Posterior vena cava (tissue), 2 donors: ENCODE data around the gene CYP3A5. TPM values are rescaled to one million over a fixed set of nuclear protein-coding genes. Genes with fewer than 3 reads are reported as not detected.
"Not testable (repeated sequence)": the region's sequence is repeated elsewhere in the genome, so short reads cannot be mapped to it uniquely, and the experiment has no call there.

Source experiments
- DNase-seq: peaks from one replicate; pipeline ENCODE4 v3.0.0-alpha.2; 2020; ENCODE audit warnings: low spot score
- intact Hi-C, 2 donors: fragments of 100-400 bp; cut with DNase I; formaldehyde crosslinking; loops; one replicate each; pipeline versions ENCODE4 v1.14.1 to v1.14.2; 2022 to 2023
- total RNA-seq, 2 donors: library from RNA; stranded (reverse); fragmentation: NEBNext Ultra II Directional; extraction: Animal tissue kit (Norgen Biotek cat#: 25700); gene quantifications; one replicate each; pipeline ENCODE4 v1.2.1, GENCODE V29; 2021
- donor health status: DM: yes; HTN: yes; CAD: no.
- donor health status: DM: yes; HTN: yes; CAD: no.

CYP3A5 gene
- total RNA-seq, 2 donors from 2014 or later = 0.62 to 1.8 TPM

GRCh38 chr7:99691658-99692057 lies 11.9 kb upstream of the CYP3A5 start:
- DNase-seq, intact Hi-C loops: not testable (repeated sequence)

DNA sequence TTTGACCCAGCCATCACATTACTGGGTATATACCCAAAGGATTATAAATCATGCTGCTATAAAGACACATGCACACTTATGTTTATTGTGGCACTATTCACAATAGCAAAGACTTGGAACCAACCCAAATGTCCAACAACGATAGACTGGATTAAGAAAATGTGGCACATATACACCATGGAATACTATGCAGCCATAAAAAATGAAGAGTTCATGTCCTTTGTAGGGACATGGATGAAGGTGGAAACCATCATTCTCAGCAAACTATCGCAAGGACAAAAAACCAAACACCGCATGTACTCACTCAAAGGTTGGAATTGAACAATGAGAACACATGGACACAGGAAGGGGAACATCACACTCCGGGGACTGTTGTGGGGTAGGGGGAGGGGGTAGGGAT lies 11.1 kb upstream of the CYP3A5 start:
- intact Hi-C loops, DNase-seq: not testable (repeated sequence)

DNA sequence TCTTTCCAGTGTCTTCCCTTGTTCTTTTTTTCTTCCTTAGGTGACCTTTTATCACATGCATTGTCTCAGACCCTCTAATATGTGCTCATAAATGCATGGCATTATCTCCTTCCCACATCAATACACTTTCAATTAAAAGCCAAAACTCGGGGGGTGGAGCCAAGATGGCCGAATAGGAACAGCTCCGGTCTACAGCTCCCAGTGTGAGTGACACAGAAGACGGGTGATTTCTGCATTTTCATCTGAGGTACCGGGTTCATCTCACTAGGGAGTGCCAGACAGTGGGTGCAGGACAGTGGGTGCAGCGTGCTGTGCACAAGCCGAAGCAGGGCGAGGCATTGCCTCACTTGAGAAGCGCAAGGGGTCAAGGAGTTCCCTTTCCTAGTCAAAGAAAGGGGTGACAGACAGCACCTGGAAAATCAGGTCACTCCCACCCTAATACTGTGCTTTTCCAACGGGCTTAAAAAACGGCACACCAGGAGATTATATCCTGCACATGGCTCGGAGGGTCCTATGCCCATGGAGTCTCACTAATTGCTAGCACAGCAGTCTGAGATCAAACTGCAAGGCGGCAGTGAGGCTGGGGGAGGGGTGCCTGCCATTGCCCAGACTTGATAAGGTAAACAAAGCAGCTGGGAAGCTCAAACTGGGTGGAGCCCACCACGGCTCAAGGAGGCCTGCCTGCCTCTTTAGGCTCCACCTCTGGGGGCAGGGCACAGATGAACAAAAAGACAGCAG lies 6.2 kb upstream of the CYP3A5 start:
- intact Hi-C loops, DNase-seq: not testable (repeated sequence)

DNA sequence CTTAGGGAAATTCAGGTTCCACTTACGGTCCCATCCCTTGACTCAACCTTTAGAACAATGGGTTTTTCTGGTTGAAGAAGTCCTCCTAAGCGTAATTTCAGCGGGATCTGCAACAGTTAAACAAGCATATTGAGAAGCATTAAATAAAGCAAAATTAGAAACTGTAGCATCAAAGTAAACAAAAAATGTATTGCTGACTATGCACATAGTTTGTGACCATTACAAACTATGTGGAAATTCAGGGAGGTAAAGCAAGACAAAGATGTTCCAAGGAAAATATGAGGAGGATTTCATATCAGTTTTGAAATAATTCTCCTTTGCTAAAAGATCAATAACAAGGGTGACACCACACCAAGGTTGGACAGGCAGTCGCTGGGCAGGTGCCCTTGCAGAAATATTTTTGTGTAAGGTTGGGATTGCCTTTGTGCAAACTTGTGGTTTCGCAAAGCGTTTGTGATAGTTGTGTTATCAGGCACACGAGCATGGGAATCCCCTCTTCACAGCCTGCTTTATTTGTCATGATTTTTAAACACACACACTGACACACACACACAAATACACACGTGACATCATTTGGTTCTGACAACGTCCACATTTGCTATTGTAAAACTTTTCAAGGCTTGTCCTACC lies 5.4 kb upstream of the CYP3A5 start:
- intact Hi-C loops = no loop called here
- no peak for DNase-seq

- no peak for DNase-seq
Observed at GRCh38 chr7:99679032-99679399, 780 bp downstream of the CYP3A5 start.

DNA sequence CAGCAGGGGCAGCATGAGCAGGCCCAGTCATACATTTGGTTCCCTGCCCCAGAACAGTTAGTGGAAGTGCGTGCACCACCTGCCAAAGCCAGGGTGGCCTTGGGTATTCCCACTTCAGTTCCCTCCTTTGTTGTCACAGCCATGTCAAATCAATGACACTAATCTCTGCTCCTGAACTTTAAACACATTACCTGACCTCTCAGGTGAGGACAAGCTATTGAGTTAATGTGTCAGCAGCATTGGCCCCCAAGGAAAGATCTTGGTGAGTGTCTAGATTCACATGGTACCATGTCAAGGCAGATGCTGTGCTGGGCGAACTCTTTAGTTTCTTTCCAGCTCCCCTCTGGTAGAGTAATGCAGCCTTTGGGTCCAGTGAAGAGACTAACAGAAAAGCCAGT lies 2.1 kb downstream of the CYP3A5 start:
- intact Hi-C loops = no loop called here
- DNase-seq = no peak

More at GRCh38 chr7:99679032-99679399, 780 bp downstream of the CYP3A5 start:
- intact Hi-C loops = no loop called here

DNA sequence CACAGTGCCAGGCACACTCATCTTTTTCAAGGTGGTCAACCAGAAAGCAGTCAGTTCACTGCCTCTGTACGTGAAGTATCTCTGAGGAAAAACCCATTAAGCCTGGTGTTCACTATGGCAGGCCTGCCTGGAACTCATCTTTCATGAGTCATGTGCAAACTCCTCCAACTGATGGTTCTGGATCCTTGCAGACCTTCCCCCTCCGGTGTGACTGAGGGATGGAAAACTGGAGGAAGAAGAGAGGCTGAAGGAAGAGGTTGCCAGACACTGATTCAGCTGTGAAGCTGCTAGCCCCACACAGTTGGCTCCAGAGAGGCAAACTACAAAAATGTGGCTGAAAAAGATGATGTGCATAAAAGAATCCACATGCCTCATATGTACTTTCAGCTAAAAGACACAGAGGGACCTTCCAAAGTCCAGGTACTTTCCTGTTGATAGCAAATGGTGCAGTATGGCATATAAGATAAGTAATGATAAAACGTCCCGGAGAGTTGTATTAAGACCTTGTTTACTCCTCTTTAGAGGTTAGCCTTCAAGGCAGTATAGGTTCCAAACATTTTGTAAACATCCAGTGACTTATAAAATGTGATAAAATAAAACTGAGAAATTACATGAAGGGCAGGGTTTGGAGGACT lies 2.7 kb downstream of the CYP3A5 start:
- intact Hi-C loops = no loop called here
- DNase-seq = no peak

DNA sequence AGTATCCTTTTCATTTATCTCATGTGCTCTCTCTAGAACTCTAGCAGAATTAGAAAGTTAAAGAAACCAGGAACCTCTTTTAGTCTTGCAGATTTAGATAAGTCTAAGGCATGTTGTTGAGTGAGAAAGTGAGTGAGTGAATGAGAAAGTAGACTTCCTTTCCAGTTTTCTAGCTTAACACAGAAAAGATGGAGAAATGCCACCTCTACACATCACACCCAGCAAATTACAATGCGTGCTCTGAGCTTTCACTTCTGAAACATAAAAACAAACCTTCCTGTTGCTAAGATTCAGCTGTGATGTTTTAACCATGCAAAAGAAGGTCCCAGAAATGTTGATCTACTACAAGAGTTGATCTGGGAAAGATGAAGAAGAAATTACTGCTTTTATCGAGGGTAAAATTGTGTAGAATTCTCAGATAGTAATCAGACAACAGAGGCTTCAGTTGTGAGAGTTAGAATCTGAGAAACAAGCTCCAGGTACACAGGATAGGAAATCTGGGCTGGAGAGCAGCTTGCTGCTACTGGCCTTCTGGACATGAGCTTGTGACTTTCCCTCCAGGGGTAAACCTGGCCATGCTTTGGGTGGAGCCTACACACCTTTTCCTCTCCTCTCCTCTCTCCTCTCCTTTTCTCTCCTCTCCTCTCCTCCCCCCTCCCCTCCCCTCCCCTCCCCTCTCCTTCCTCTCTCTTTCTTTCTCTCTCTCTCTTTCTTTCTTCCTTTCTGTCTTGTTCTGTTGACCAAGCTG lies 4.6 kb downstream of the CYP3A5 start:
- intact Hi-C loops = no loop called here
- no peak for DNase-seq

- no peak for DNase-seq
- intact Hi-C loops = no loop called here
Observed at GRCh38 chr7:99672573-99672972, 7.2 kb downstream of the CYP3A5 start.

GRCh38 chr7:99669782-99670181 lies 10.0 kb downstream of the CYP3A5 start:
- intact Hi-C loops = loop anchor here in 1 of 2 donors (5.0 kb wide), 1 partner anchor 198 kb away; no protein-coding TSS in a partner anchor
- DNase-seq = no peak

GRCh38 chr7:99668541-99668940 lies 11.3 kb downstream of the CYP3A5 start:
- no peak for DNase-seq
- intact Hi-C loops = loop anchor here in 1 of 2 donors (5.0 kb wide), 1 partner anchor 199 kb away; no protein-coding TSS in a partner anchor

DNA sequence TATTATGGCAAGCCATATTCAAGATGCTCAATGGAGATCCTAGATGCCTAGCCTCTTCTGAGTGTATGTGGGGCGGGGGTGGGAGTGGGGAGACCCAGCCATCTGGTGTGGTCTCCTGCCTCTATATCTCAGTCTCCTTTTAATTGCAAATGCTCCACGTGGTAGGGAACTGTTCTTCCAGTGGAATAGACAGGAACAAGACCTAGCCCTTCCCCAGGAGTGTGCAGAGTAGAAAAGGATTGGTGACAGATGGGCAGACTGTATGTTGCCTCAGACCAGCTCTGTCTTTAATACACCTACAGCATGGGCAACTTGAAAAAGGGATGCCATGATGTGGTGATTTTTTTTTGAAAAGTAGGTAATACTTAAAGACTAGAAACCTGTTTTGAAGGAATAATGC lies 12.6 kb downstream of the CYP3A5 start:
- no peak for DNase-seq
- intact Hi-C loops = loop anchor here in 1 of 2 donors (5.0 kb wide), 1 partner anchor 200 kb away; no protein-coding TSS in a partner anchor

GRCh38 chr7:99666013-99666395 lies 13.8 kb downstream of the CYP3A5 start:
- intact Hi-C loops = loop anchor here in 1 of 2 donors (5.0 kb wide), 1 partner anchor 201 kb away; no protein-coding TSS in a partner anchor
- no peak for DNase-seq

- intact Hi-C loops = loop anchor here in 1 of 2 donors (5.0 kb wide), 1 partner anchor 202 kb away; no protein-coding TSS in a partner anchor
- DNase-seq = no peak
Observed at GRCh38 chr7:99665312-99666012, 14.3 kb downstream of the CYP3A5 start.

DNA sequence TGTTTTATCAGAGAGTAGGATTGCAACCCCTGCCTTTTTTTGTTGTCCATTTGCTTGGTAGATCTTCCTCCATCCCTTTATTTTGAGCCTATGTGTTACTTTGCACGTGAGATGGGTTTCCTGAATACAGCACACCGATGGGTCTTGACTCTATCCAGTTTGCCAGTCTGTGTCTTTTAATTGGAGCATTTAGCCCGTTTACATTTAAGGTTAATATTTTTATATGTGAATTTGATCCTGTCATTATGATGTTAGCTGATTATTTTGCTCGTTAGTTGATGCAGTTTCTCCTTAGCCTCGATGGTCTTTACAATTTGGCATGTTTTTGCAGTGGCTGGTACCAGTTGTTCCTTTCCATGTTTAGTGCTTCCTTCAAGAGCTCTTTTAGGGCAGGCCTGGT lies 21.9 kb downstream of the CYP3A5 start:
- DNase-seq, intact Hi-C loops: not testable (repeated sequence)

DNA sequence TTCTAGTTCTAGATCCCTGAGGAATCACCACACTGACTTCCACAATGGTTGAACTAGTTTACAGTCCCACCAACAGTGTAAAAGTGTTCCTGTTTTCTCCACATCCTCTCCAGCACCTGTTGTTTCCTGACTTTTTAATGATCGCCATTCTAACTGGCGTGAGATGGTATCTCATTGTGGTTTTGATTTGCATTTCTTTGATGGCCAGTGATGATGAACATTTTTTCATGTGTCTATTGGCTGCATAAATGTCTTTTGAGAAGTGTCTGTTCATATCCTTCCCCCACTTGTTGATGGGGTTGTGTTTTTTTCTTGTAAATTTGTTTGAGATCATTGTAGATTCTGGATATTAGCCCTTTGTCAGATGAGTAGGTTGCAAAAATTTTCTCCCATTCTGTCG lies 25.2 kb downstream of the CYP3A5 start:
- DNase-seq, intact Hi-C loops: not testable (repeated sequence)

DNA sequence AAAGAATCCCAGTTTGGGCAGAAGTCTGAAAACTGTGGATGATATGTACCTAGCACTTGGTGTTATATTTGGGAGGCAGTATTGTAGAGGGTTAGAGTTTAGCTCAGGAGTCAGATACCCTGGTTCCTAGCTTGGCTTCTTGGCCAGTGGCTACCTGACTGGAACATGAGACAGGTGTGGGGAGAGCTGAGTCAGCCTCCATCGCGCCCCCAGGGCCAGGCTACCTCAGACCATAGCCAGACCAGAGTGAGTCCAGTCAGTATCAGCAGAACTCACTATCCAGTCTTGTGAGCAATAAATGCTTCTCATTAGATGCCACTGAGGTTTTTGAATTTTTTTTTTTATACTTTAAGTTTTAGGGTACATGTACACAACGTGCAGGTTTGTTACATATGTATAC lies 26.0 kb downstream of the CYP3A5 start:
- DNase-seq = no peak
- intact Hi-C loops = no loop called here

DNA sequence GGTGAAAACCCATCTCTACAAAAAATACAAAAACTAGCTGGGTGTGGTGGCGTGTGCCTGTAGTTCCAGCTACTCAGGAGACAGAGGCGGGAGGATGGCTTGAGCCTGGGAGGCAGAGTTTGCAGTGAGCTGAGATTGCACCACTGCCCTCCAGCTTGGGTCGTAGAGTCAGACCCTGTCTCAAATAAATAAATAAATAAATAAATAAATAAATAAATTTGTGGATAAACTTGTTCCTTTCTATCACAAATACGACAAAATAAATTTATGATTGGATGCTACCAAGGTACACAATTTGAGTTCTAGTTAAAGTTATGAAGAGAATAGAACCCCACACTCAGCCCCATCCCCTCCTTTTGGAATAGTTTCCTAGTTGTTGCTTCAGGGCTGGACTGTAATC lies 26.5 kb downstream of the CYP3A5 start:
- DNase-seq, intact Hi-C loops: not testable (repeated sequence)

DNA sequence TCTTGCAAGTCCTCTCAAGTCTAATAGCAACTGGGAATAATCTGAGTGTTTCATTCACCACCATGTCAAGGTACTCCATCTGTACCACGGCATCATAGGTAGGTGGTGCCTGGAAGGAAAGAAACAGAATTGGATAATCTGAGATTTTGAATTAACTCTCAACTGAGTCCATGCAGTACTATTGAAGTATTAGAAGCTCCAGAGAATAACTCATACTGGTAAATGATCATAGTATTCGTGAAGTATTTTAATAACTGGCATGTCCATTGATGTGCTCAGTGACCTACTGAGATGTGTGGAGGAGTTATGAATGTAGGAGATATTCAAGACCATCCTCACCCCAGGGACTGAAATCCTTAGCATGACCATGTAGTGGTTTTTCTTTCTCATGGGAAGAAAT lies 27.1 kb downstream of the CYP3A5 start:
- intact Hi-C loops = no loop called here
- DNase-seq = no peak
